Hematopoietic multipotent progenitor cell treated with erythropoietin and hydrocortisone succinate and interleukin-3 and kit ligand, for 4 days (in vitro differentiated cells): ENCODE results near the gene TTPAL.

Source experiments
- DNase-seq: peaks from one replicate; pipeline ENCODE4 v3.0.0-alpha.2; 2015

TTPAL gene, protein sequence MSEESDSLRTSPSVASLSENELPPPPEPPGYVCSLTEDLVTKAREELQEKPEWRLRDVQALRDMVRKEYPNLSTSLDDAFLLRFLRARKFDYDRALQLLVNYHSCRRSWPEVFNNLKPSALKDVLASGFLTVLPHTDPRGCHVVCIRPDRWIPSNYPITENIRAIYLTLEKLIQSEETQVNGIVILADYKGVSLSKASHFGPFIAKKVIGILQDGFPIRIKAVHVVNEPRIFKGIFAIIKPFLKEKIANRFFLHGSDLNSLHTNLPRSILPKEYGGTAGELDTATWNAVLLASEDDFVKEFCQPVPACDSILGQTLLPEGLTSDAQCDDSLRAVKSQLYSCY

DNA sequence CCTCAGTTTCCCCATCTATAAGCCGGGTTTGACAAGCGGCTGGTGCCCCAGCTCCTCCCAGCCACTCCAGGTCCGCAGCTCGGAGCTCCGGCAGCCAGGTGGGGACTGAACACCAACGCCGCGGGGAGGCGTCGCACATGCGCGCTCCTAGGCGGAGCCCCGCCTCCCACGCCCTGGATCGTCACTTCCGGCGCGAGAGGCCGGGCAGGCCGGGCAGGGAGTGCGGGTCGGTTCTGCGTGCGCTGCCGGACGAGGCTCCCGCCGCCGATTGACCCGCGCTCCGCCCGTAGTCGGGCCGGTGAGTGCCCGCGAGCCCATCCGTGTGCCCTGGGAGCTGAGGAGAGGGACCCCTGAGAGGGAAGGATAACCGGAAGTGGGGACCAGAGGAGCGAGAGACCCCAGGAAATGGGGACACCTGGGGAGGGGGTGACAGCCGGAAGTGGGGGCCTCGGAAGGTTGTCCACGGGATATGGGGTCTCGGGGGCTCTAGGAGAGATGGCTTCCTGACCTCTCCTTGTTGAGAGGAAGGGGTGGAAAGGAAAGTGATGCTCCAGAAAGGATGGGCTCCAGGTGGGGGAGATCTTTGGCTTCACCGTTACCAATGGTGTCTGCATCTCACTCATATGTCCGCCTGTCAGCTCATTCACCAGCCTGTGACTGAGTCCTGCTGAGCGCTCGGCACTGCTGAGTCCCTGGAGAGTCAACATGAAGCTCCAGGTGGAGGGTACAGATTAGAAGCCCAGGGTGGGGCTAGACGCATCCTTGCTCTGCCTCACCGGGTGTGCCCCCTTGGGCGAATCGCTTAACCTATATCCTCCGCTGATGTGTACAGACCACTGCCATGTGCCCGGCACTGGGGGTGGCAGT lies at the start of gene TTPAL:
TSS of gene TTPAL (plus strand) at position 181 of the 867 bp plus-strand sequence. CDS start 4,126 bp downstream, outside the sequence.
- peak; percentile 94 for DNase-seq

DNA sequence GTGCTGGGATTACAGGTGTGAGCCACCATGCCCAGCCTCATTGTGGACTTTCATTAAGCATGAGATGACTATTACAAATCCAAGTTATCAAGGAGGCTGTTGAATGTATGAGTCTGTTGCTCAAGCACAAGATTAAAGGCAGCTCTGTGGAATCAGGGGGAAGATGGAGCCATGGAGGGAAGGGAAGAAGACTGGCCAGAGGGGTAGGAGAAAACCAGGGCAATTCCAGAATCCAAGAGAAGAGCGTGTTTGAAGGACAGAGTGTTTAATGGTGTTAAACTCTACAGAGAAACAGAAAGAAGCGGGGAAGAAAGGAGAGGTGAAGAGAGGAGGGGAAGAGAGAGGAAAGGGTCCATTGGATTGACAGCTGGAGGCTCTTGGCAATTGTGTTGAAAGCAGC lies 49.8 kb upstream of the TTPAL start:
- DNase-seq: no peak

DNA sequence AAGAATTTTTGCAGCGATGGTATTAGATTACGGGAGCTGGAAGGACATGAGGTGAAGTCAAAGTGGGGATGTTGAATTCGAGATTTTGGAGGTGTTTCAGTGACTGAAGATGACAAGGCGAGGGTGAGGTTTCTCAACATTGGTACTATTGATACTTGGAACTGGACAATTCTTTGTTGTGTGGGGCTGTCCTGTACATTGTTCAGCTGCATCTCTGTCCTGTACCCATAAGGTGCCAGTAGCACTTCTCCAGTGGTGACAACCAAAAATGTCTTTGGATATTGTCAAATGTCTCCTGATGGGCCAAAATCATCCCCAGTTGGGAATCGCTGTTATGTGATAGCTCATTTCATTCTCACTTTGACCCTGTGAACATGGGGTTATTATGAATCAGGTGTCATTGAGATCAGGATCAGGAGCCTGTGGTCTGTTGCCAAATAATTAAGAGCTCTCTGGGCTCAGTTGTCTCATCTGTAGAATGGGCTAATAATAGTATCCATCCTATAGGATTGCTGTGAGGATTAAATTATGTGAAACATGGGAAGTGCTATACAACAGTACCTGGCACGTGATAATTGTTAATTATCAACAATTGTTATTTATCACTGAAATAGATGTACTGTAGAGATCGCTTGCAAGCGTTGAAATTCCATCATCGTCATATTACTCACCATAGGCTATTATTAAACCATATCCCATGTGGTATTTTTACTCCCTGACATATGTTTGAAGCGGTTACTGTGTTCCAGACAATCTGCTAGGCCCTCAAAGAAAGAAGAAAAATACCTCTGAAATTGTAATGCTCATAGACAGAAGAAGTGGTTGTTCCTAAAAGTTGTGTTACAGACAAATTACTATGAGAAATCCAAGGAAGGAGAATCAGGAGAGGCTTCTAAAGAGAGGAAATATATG lies 48.5 kb upstream of the TTPAL start:
- no peak for DNase-seq

- no peak for DNase-seq
These were observed 47.9 kb upstream of the TTPAL start for GRCh38 chr20:44427804-44428173.

DNA sequence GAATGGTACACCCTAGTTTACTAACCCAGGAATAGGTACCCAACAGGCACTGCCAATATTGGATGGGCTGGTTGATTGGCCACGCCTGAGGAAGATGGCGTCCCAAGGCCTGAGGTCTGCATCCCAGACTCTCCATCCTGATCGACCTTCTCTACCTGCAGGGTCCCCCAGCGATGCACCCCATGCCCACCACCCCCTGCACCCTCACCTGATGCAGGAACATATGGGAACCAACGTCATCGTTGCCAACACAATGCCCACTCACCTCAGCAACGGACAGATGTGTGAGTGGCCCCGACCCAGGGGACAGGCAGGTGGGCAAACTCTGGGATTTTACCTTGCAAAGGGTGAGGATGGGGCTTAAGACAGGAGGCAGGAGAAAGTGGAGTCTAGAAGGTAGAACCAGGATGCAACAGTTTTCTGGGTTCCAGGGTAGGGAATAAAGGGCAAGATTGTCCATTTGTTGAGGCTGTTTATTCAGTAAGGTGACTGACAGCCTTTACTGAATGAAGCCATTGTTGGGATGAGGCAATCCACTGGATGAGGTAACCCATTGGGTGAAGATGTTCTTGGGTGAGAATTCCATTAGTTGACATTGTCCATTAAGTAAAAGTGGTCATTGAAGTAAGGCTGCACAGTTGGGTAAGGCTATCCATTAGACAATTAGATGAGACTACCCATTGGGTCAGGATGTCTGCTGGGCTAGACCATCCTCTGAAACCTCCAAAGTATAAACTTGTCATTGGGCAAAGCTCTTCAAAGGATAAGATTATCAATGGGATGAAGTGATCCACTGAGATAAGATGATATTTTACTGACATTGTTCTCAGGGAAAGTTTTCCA lies 47.3 kb upstream of the TTPAL start:
- DNase-seq: no peak

GRCh38 chr20:44429017-44429339 lies 46.7 kb upstream of the TTPAL start:
- DNase-seq: no peak

DNA sequence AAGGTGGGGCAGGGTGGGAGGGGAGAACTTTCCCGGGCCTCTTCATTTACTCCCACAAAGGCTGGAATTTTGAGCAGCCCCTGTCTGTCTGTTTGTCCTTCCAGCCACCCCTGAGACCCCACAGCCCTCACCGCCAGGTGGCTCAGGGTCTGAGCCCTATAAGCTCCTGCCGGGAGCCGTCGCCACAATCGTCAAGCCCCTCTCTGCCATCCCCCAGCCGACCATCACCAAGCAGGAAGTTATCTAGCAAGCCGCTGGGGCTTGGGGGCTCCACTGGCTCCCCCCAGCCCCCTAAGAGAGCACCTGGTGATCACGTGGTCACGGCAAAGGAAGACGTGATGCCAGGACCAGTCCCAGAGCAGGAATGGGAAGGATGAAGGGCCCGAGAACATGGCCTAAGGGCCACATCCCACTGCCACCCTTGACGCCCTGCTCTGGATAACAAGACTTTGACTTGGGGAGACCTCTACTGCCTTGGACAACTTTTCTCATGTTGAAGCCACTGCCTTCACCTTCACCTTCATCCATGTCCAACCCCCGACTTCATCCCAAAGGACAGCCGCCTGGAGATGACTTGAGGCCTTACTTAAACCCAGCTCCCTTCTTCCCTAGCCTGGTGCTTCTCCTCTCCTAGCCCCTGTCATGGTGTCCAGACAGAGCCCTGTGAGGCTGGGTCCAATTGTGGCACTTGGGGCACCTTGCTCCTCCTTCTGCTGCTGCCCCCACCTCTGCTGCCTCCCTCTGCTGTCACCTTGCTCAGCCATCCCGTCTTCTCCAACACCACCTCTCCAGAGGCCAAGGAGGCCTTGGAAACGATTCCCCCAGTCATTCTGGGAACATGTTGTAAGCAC lies 46.0 kb upstream of the TTPAL start:
- no peak for DNase-seq

GRCh38 chr20:44430270-44431065 lies 45.2 kb upstream of the TTPAL start:
- no peak for DNase-seq

DNA sequence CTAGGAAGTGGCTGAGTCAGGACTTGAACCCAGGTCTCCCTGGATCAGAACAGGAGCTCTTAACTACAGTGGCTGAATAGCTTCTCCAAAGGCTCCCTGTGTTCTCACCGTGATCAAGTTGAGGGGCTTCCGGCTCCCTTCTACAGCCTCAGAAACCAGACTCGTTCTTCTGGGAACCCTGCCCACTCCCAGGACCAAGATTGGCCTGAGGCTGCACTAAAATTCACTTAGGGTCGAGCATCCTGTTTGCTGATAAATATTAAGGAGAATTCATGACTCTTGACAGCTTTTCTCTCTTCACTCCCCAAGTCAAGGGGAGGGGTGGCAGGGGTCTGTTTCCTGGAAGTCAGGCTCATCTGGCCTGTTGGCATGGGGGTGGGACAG lies 44.6 kb upstream of the TTPAL start:
- no peak for DNase-seq

DNA sequence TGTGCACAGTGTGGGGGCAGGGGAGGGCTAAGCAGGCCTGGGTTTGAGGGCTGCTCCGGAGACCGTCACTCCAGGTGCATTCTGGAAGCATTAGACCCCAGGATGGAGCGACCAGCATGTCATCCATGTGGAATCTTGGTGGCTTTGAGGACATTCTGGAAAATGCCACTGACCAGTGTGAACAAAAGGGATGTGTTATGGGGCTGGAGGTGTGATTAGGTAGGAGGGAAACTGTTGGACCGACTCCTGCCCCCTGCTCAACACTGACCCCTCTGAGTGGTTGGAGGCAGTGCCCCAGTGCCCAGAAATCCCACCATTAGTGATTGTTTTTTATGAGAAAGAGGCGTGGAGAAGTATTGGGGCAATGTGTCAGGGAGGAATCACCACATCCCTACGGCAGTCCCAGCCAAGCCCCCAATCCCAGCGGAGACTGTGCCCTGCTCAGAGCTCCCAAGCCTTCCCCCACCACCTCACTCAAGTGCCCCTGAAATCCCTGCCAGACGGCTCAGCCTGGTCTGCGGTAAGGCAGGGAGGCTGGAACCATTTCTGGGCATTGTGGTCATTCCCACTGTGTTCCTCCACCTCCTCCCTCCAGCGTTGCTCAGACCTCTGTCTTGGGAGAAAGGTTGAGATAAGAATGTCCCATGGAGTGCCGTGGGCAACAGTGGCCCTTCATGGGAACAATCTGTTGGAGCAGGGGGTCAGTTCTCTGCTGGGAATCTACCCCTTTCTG lies 44.0 kb upstream of the TTPAL start:
- no peak for DNase-seq

DNA sequence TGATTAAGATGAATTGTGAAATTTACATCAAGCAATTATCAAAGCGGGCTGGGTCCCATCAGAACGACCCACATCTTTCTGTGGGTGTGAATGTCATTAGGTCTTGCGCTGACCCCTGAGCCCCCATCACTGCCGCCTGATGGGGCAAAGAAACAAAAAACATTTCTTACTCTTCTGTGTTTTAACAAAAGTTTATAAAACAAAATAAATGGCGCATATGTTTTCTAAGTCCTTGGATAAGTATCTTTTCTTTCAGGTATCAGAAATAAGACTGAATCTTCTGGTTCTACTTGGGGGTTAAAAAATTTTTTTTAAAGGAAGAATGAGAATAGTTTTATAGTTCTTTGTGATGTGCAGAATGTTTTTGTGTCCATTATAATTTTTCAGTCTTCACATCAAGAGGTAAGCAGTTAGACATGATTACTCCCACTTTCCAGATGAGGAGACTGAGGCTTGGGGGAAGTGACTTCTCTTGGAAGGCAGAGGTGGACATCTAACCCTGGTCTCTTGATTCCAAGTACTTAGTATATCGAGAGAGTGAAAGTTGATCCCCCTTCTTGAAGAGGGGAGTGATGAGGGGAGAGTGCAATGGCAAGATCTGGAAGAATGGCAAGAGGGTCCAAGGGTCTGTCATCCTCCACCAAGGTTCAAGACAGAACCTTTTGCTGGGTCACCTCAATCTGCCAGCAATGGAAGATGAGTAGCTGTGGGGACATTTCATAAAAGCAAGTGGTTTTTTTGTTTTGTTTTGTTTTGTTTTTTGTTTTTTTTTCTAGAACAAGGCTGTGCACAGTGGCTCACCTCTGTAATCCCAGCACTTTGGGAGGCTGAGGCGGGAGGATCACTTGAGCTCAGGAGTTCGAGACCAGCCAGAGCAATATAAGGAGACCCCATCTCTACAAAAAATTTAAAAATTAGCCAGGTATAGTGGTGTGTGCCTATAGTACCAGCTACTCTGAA lies 42.8 kb upstream of the TTPAL start:
- no peak for DNase-seq

DNA sequence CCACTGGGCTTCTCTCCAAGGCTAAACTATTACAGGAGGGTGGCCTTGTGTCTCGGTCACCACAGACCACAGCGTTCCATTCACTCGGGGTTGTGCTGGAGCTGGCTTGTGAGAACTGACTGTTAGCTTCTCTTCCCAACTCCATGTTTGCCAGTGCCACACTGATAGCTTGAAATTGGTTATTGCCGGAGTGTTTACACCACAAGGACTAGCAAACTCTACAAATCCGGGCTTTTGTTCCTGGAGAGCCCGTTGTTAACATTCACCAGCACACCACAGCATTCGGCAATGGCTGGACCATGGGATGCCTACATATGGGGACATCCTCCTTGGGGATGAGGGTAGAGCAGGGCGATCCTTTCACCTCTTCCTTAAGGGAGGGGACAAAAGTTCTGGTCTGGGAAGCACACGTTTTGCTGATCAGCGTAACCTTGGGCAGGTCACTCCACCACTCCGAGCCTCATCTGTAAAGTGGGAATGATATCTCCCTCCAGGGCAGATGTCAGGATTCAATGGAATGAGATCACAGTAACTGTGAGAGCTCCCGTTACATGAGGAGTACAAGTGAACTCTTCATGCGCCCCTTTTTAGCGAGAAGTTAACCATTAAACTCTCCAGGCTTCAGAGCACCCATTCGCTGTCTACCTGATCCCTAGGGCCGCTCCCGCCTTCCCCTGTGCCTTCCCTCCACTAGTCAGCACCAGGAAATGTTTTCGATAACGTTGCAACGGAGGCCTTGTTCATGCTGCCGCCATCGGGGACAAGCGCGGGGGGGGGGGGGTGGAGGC lies 41.7 kb upstream of the TTPAL start:
- no peak for DNase-seq

- no peak for DNase-seq
These were observed 39.9 kb upstream of the TTPAL start for GRCh38 chr20:44435630-44436335.

DNA sequence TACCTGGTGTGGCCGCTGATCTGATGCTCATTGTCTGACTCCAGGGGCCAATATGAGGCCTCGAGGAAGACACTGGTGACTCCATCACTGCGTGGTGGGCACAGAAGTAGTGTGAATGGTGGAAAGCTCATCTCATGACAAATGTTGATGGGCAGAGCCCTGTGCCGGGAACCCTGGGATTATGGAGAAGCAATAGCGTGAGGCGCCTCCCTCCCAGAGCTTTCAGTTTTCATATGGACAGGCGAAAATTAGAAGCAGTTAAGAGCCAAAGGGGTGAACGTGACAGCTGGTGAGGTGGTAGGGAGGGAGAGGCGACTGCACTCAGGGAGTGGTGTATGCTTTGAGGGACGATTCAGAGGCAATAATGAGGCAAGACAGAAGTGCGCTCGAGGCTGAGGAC lies 39.3 kb upstream of the TTPAL start:
- DNase-seq: no peak

DNA sequence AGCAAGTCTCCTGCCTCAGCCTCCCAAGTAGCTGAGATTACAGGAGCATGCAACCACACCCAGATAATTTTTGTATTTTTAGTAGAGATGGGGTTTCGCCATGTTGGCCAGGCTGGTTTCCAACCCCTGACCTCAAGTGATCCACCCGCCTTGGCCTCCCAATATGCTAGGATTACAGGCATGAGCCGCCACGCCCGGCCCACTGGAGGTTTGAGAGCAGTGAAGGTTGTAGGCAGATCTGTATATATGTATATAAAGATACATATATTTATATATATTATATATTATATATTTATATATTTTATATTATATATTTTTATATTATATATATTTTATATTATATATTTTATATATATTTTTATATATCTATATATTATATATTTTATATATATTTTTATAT lies 38.2 kb upstream of the TTPAL start:
- no peak for DNase-seq

GRCh38 chr20:44438782-44439181 lies 36.9 kb upstream of the TTPAL start:
- no peak for DNase-seq

GRCh38 chr20:44439318-44439717 lies 36.4 kb upstream of the TTPAL start:
- DNase-seq: no peak
